ENCODE data around the gene RAB20. TPM values are rescaled to one million over a fixed set of nuclear protein-coding genes. Genes with fewer than 3 reads are reported as not detected.
"Not testable (repeated sequence)": the region's sequence is repeated elsewhere in the genome, so short reads cannot be mapped to it uniquely, and the experiment has no call there.

The RAB20 gene
- total RNA-seq, 1 experiment from 2014 or later = 14.3 TPM

GRCh38 chr13:110533771-110534670, 27.5 kb downstream of the RAB20 start:
- DNase-seq (ENCODE audit: low spot score) (no peak), ATAC-seq (no peak)
- TF ChIP-seq MXD4 (CRISPR knock-in tag; IDR thresholded peaks at IDR 0.05; ENCODE audit: borderline replicate concordance) = no peak
- no peak for TF ChIP-seq ZNF232 (CRISPR knock-in tag; IDR thresholded peaks at IDR 0.05)
- no peak for TF ChIP-seq USF2 (CRISPR knock-in tag; IDR thresholded peaks at IDR 0.05)
- TF ChIP-seq E2F4 (CRISPR knock-in tag; IDR thresholded peaks at IDR 0.05; ENCODE audit: borderline replicate concordance, low read depth) = no peak
- no peak for TF ChIP-seq CREB1 (CRISPR knock-in tag; IDR thresholded peaks at IDR 0.05)
- TF ChIP-seq ESRRA (CRISPR knock-in tag; IDR thresholded peaks at IDR 0.05; ENCODE audit: borderline replicate concordance) = no peak
- TF ChIP-seq ELF4 (CRISPR knock-in tag; IDR thresholded peaks at IDR 0.05; ENCODE audit: low read depth) = no peak
- no peak for TF ChIP-seq OVOL2 (CRISPR knock-in tag; IDR thresholded peaks at IDR 0.05; ENCODE audit: borderline replicate concordance)
- TF ChIP-seq PRDM15 (CRISPR knock-in tag; IDR thresholded peaks at IDR 0.05) = no peak
- ChIA-PET POLR2A (interaction anchor here (1.0 kb wide), 1 partner anchor 28 kb away, joined by 3 read pairs; the partner anchor contains the start of gene RAB20), CTCF (interaction anchor here (0.6 to 1.0 kb wide), 3 partner anchors 15 to 534 kb away, joined by 3 read pairs; no protein-coding TSS in a partner anchor)
- Mint-ChIP-seq H3K4me3 (no peak overlapping the region), H3K9me3 (no peaks in the 10 kb centered on the region), H3K27me3 (ENCODE audit: low read depth) (no peaks in the 10 kb centered on the region; the same call in 1 of the 2 replicates), H3K36me3 (no peaks in the 10 kb centered on the region), H3K27ac (peak overlapping the region; percentile 79; the same call in 1 of the 2 replicates), H3K4me1 (peaks cover 29% of the 10 kb centered on the region)

GRCh38 chr13:110532258-110532657, 29.3 kb downstream of the RAB20 start:
- peak; percentile 78 for TF ChIP-seq ZNF121 (CRISPR knock-in tag; IDR thresholded peaks at IDR 0.05)
- not testable (repeated sequence) for ATAC-seq; H3K36me3 Mint-ChIP-seq; H3K27ac Mint-ChIP-seq; DNase-seq (ENCODE audit: low spot score); H3K27me3 Mint-ChIP-seq (ENCODE audit: low read depth); H3K4me3 Mint-ChIP-seq; H3K9me3 Mint-ChIP-seq
- CTCF ChIA-PET = interaction anchor here (1.6 to 3.1 kb wide), 2 partner anchors 14 to 77 kb away, joined by 3 to 16 read pairs; no protein-coding TSS in a partner anchor
- peaks cover 36% of the 10 kb centered on the region for H3K4me1 Mint-ChIP-seq
- POLR2A ChIA-PET = interaction anchor here (0.9 kb wide), 1 partner anchor 17 kb away, joined by 3 read pairs; no protein-coding TSS in a partner anchor

- ChIA-PET CTCF (interaction anchor here (1.6 to 3.1 kb wide), 2 partner anchors 13 to 76 kb away, joined by 3 to 16 read pairs; no protein-coding TSS in a partner anchor), POLR2A (interaction anchor here (0.9 kb wide), 1 partner anchor 17 kb away, joined by 3 read pairs; no protein-coding TSS in a partner anchor)
- Mint-ChIP-seq H3K4me3 (no peak overlapping the region), H3K9me3 (no peaks in the 10 kb centered on the region), H3K27ac (peak overlapping the region; percentile 28), H3K36me3 (no peaks in the 10 kb centered on the region), H3K27me3 (ENCODE audit: low read depth) (no peaks in the 10 kb centered on the region; the same call in 1 of the 2 replicates), H3K4me1 (peaks cover 41% of the 10 kb centered on the region)
- DNase-seq (ENCODE audit: low spot score) = no peak
- ATAC-seq = no peak
- no peak for TF ChIP-seq CDX4 (CRISPR knock-in tag; IDR thresholded peaks at IDR 0.05; ENCODE audit: borderline replicate concordance)
- TF ChIP-seq RELA (CRISPR knock-in tag; IDR thresholded peaks at IDR 0.05; ENCODE audit: borderline replicate concordance) = no peak
- TF ChIP-seq FOXK1 (CRISPR knock-in tag; IDR thresholded peaks at IDR 0.05) = no peak
- TF ChIP-seq GABPB1 (CRISPR knock-in tag; IDR thresholded peaks at IDR 0.05) = no peak
- no peak for TF ChIP-seq ATF2 (CRISPR knock-in tag; IDR thresholded peaks at IDR 0.05; ENCODE audit: borderline replicate concordance, low read depth)
- TF ChIP-seq ETV6 (CRISPR knock-in tag; IDR thresholded peaks at IDR 0.05) = no peak
- TF ChIP-seq MYBL2 (CRISPR knock-in tag; IDR thresholded peaks at IDR 0.05) = no peak
- TF ChIP-seq HMGXB4 (CRISPR knock-in tag; IDR thresholded peaks at IDR 0.05) = no peak
- TF ChIP-seq SOX15 (CRISPR knock-in tag; IDR thresholded peaks at IDR 0.05) = no peak
- TF ChIP-seq USF2 (CRISPR knock-in tag; IDR thresholded peaks at IDR 0.05) = no peak
Observed at GRCh38 chr13:110531671-110532083, 29.8 kb downstream of the RAB20 start.
